H9 (cell line): Measurements from ENCODE around the gene RMND5A. TPM values are rescaled to one million over a fixed set of nuclear protein-coding genes. Genes with fewer than 3 reads are reported as not detected.

Experiments used
- DNase-seq: peaks from one replicate; pipeline ENCODE4 v3.0.0-alpha.2; 2017
- H2AFZ ChIP-seq: one replicate; pipeline ENCODE4 v1.6.1; 2013; ENCODE audit warnings: mild to moderate bottlenecking, low read length, control low read depth, moderate library complexity
- H2AK5ac ChIP-seq: 2 replicates; pipeline ENCODE4 v1.6.1; 2013; ENCODE audit warnings: low read length, control low read depth, mixed read lengths; ENCODE audit not compliant: insufficient read length
- H2BK120ac ChIP-seq: one replicate; pipeline ENCODE4 v1.6.1; 2013; ENCODE audit warnings: low read depth, mild to moderate bottlenecking, low read length, control low read depth, inconsistent platforms; ENCODE audit not compliant: poor library complexity, severe bottlenecking
- H2BK12ac ChIP-seq: 2 replicates; pipeline ENCODE4 v1.6.1; 2013; ENCODE audit warnings: low read length, control low read depth, mixed read lengths, low read depth; ENCODE audit not compliant: insufficient read length
- H2BK15ac ChIP-seq: 2 replicates; pipeline ENCODE4 v1.6.1; 2013; ENCODE audit warnings: low read depth, low read length, control low read depth
- H2BK20ac ChIP-seq: one replicate; pipeline ENCODE4 v1.6.1; 2013; ENCODE audit warnings: low read depth, mild to moderate bottlenecking, low read length, control low read depth, inconsistent platforms; ENCODE audit not compliant: poor library complexity, severe bottlenecking
- H2BK5ac ChIP-seq: 2 replicates; pipeline ENCODE4 v1.6.1; 2013; ENCODE audit warnings: low read length, control low read depth, mixed read lengths; ENCODE audit not compliant: insufficient read length
- H3K14ac ChIP-seq: 2 replicates; pipeline ENCODE4 v1.6.1; 2013; ENCODE audit warnings: low read length, control low read depth; ENCODE audit not compliant: insufficient read depth
- H3K18ac ChIP-seq: 2 replicates; pipeline ENCODE4 v1.6.1; 2013; ENCODE audit warnings: low read depth, mild to moderate bottlenecking, mixed read lengths, low read length, control low read depth; ENCODE audit not compliant: insufficient read length
- H3K23ac ChIP-seq: 2 replicates; pipeline ENCODE4 v1.6.1; 2013; ENCODE audit warnings: low read length, control low read depth, mixed read lengths, low read depth; ENCODE audit not compliant: insufficient read length
- H3K23me2 ChIP-seq: 2 replicates; pipeline ENCODE4 v1.6.1; 2013; ENCODE audit warnings: low read depth, mild to moderate bottlenecking, mixed read lengths, low read length, control low read depth; ENCODE audit not compliant: insufficient read length, poor library complexity, severe bottlenecking
- H3K27ac ChIP-seq: 2 replicates; pipeline ENCODE4 v1.5.1; 2013; ENCODE audit warnings: low read length, control low read depth, mixed read lengths, low read depth; ENCODE audit not compliant: insufficient read length
- H3K27me3 ChIP-seq: 2 replicates; pipeline ENCODE4 v1.6.1; 2013; ENCODE audit warnings: low read length, control low read depth, inconsistent platforms; ENCODE audit not compliant: insufficient read depth
- H3K4ac ChIP-seq: 2 replicates; pipeline ENCODE4 v1.6.1; 2013; ENCODE audit warnings: low read depth, mild to moderate bottlenecking, control low read depth, inconsistent platforms, low read length, moderate library complexity
- H3K4me1 ChIP-seq: 2 replicates; pipeline ENCODE4 v1.6.1; 2013; ENCODE audit warnings: low read length, control low read depth, inconsistent platforms; ENCODE audit not compliant: insufficient read depth
- H3K4me2 ChIP-seq: 2 replicates; pipeline ENCODE4 v1.6.1; 2013; ENCODE audit warnings: low read length, control low read depth, mixed read lengths; ENCODE audit not compliant: insufficient read length, insufficient read depth
- H3K56ac ChIP-seq: 2 replicates; pipeline ENCODE4 v1.6.1; 2013; ENCODE audit warnings: low read depth, mild to moderate bottlenecking, mixed read lengths, low read length, control low read depth; ENCODE audit not compliant: insufficient read length
- H3K79me1 ChIP-seq: 2 replicates; pipeline ENCODE4 v1.6.1; 2013; ENCODE audit warnings: low read depth, mild to moderate bottlenecking, moderate library complexity, low read length, control low read depth, inconsistent platforms; ENCODE audit not compliant: insufficient read depth, poor library complexity, severe bottlenecking
- H3K79me2 ChIP-seq: 2 replicates; pipeline ENCODE4 v1.6.1; 2013; ENCODE audit warnings: low read length, control low read depth, inconsistent platforms; ENCODE audit not compliant: insufficient read depth
- H3K9ac ChIP-seq: 2 replicates; pipeline ENCODE4 v1.6.1; 2013; ENCODE audit warnings: low read length, control low read depth, mixed read lengths; ENCODE audit not compliant: insufficient read length; ENCODE audit errors: extremely low read depth
- H3K9me3 ChIP-seq: one replicate; pipeline ENCODE4 v1.6.1; 2013; ENCODE audit warnings: low read depth, low read length, inconsistent platforms; ENCODE audit not compliant: control insufficient read depth
- H3T11ph ChIP-seq: one replicate; pipeline ENCODE4 v1.6.1; 2013; ENCODE audit warnings: mild to moderate bottlenecking, low read length, control low read depth, inconsistent platforms
- H4K20me1 ChIP-seq: one replicate; pipeline ENCODE4 v1.6.1; 2013; ENCODE audit not compliant: control insufficient read depth, insufficient read length, insufficient read depth
- H4K5ac ChIP-seq: 2 replicates; pipeline ENCODE4 v1.6.1; 2013; ENCODE audit warnings: low read depth, mild to moderate bottlenecking, mixed read lengths, low read length, control low read depth; ENCODE audit not compliant: insufficient read length
- H4K8ac ChIP-seq: replicated peaks from 2 replicates; pipeline ENCODE4 v1.6.1; 2013; ENCODE audit warnings: low read length, control low read depth, mixed read lengths, low read depth; ENCODE audit not compliant: insufficient read length
- H4K91ac ChIP-seq: 2 replicates; pipeline ENCODE4 v1.6.1; 2013; ENCODE audit warnings: low read depth, mild to moderate bottlenecking, moderate library complexity, mixed read lengths, low read length, control low read depth; ENCODE audit not compliant: insufficient read length
- H3K27ac Mint-ChIP-seq, 3 experiments: 2 replicates in 2 of 3; 3 replicates in 1 of 3; pipeline ENCODE4 v1.8.0; 2020 to 2021; ENCODE audit warnings: mixed read lengths in 3 of 3, mild to moderate bottlenecking in 1 of 3, moderate library complexity in 1 of 3
- H3K27me3 Mint-ChIP-seq: 2 replicates; pipeline ENCODE4 v1.8.0; 2021; ENCODE audit warnings: low read depth, mild to moderate bottlenecking, moderate library complexity, mixed read lengths
- H3K36me3 Mint-ChIP-seq, 3 experiments: 2 replicates in 2 of 3; 3 replicates in 1 of 3; pipeline ENCODE4 v1.8.0; 2020 to 2021; ENCODE audit warnings: low read depth in 3 of 3, mixed read lengths in 3 of 3; ENCODE audit not compliant: insufficient read depth in 1 of 3
- H3K4me1 Mint-ChIP-seq, 2 experiments: 2 replicates each; pipeline ENCODE4 v1.8.0; 2020; ENCODE audit warnings: mixed read lengths in 2 of 2
- H3K4me3 Mint-ChIP-seq, 2 experiments: 2 replicates in 1 of 2; 3 replicates in 1 of 2; pipeline ENCODE4 v1.8.0; 2020 to 2021; ENCODE audit warnings: mild to moderate bottlenecking in 2 of 2, mixed read lengths in 2 of 2, moderate library complexity in 1 of 2
- H3K9me3 Mint-ChIP-seq, 2 experiments: 2 replicates in 1 of 2; 3 replicates in 1 of 2; pipeline ENCODE4 v1.8.0; 2020; ENCODE audit warnings: mild to moderate bottlenecking in 2 of 2, mixed read lengths in 2 of 2, moderate library complexity in 1 of 2
- WGBS: extraction: QIAGEN DNeasy Blood & Tissue Kit; methylation state at CpG from one replicate; pipeline ENCODE4 v1.1.7; 2013; ENCODE audit warnings: missing lambda C conversion rate, low lambda C conversion rate, mixed read lengths; ENCODE audit not compliant: insufficient read length; ENCODE audit errors: extremely low coverage; 5-methylcytosine and 5-hydroxymethylcytosine counted together
- total RNA-seq: library from RNA; stranded (reverse); gene quantifications from 2 replicates; pipeline ENCODE4 v1.2.1, GENCODE V29; 2021
- TF ChIP-seq, protein P1 (sequence below): fragments of 200-600 bp; sonication (generic); conservative IDR thresholded peaks from 3 replicates; pipeline ENCODE4 v1.8.0; 2021; ENCODE audit warnings: antibody characterized with exemption, mild to moderate bottlenecking

The RMND5A gene
- total RNA-seq, 1 experiment from 2014 or later, result 48.8 TPM

DNA sequence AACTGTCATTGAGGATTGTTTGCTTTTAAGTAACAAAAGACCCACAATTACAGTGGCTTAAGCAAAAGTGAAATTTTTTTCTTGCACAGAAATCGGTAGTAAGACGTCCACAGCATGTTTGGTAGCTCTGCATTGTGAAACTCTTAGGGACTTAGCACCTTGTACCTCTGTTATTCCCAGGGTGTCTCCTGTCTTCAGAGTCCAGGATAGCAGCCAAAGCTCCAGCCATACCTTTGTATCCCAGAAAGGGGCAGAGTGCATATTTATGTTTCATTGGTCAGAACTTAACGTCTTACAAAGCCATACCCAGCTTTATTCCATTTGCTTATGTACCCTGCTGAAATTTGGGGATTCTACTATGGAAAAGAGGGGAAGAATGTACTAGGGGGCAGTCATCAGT lies 32.8 kb downstream of the RMND5A start:
- no peak overlapping the region for H3T11ph ChIP-seq
- no peak overlapping the region for H3K27ac ChIP-seq
- H4K91ac ChIP-seq, result no peak overlapping the region
- no peak overlapping the region for H2AFZ ChIP-seq
- H3K27me3 Mint-ChIP-seq, result no peaks in the 10 kb centered on the region
- no peaks in the 10 kb centered on the region for H3K27me3 ChIP-seq
- H3K14ac ChIP-seq, result no peak overlapping the region
- H3K4me1 ChIP-seq, result no peaks in the 10 kb centered on the region
- no peak overlapping the region for H3K9ac ChIP-seq
- no peak overlapping the region for H2AK5ac ChIP-seq
- no CpG with 5 or more reads among the region's 3 CpGs for WGBS
- no peak overlapping the region for H3K18ac ChIP-seq
- no peak overlapping the region for H2BK15ac ChIP-seq
- no peak overlapping the region for H3K4me2 ChIP-seq
- H2BK120ac ChIP-seq, result no peak overlapping the region
- peaks cover 17 to 19% of the 10 kb centered on the region in 2 experiments for H3K9me3 Mint-ChIP-seq
- peaks cover 6% of the 10 kb centered on the region for H3K9me3 ChIP-seq
- no peak overlapping the region for H2BK20ac ChIP-seq
- H3K23ac ChIP-seq, result no peak overlapping the region
- H3K79me2 ChIP-seq, result peaks cover 5% of the 10 kb centered on the region; the same call in 1 of the 2 replicates
- H3K27ac Mint-ChIP-seq, result no peak overlapping the region
- peaks cover 46 to 64% (median 52%) of the 10 kb centered on the region in 3 experiments for H3K36me3 Mint-ChIP-seq
- no peaks in the 10 kb centered on the region for H3K23me2 ChIP-seq
- no peak overlapping the region for H3K56ac ChIP-seq
- H2BK5ac ChIP-seq, result no peak overlapping the region
- H4K20me1 ChIP-seq, result no peaks in the 10 kb centered on the region
- no peak overlapping the region for H4K8ac ChIP-seq
- no peak overlapping the region for H4K5ac ChIP-seq
- peaks cover 4 to 6% of the 10 kb centered on the region in 2 experiments for H3K4me1 Mint-ChIP-seq
- H3K79me1 ChIP-seq, result peaks cover 7% of the 10 kb centered on the region
- no peak overlapping the region for H3K4ac ChIP-seq
- TF ChIP-seq, protein P1, sequence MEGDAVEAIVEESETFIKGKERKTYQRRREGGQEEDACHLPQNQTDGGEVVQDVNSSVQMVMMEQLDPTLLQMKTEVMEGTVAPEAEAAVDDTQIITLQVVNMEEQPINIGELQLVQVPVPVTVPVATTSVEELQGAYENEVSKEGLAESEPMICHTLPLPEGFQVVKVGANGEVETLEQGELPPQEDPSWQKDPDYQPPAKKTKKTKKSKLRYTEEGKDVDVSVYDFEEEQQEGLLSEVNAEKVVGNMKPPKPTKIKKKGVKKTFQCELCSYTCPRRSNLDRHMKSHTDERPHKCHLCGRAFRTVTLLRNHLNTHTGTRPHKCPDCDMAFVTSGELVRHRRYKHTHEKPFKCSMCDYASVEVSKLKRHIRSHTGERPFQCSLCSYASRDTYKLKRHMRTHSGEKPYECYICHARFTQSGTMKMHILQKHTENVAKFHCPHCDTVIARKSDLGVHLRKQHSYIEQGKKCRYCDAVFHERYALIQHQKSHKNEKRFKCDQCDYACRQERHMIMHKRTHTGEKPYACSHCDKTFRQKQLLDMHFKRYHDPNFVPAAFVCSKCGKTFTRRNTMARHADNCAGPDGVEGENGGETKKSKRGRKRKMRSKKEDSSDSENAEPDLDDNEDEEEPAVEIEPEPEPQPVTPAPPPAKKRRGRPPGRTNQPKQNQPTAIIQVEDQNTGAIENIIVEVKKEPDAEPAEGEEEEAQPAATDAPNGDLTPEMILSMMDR, result no peak
- H2BK12ac ChIP-seq, result no peak overlapping the region
- DNase-seq, result no peak
- H3K4me3 Mint-ChIP-seq, result no peak overlapping the region
